VCaP (cell line): ENCODE data around the gene EHBP1.

ENCODE experiments used
- H3K27ac ChIP-seq: fragments of 450-650 bp; 2 replicates; pipeline ENCODE4 v1.5.1; 2017
- TF ChIP-seq, protein P1 (sequence below): fragments of 450-650 bp; conservative IDR thresholded peaks from 2 replicates; pipeline ENCODE4 v1.5.1; 2017; ENCODE audit warnings: mild to moderate bottlenecking, moderate library complexity

Gene EHBP1

DNA sequence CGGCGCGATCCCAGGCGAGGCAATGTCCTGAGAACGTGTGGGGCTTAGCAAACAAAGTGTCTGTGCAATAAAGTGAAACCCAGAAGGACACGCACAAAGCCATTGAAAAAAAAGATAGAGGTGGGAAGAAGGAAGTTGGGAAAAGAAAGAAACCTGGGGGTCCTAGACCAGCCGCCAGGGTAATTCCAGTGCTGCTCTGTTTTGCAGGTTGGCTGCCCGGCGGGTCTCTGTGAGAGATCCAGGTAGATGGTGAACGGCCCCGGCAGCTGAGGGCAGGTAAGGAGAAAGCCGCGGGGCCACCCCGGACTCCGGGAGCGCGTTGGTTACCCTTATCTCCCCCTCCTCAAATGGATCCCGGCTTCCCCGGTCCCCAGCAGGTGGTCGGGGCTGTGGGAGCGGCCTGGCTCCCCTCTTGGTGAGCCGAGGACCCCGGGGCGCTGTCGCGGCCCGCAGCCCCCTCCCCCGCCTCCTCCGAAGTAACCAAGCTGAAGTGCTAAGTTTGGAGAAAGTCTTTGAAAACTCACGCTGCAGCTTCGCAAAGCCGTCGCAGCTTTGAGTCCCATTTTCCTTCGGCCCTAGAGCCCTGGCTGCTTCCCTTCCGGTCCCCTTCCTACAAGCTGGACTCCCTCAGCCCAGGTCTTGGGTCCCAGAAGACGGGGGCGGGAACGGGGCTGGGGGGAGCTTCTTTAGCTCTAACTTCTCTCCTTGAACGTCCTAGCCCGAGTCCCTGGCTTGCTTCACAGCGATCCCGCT, 345.7 kb downstream of the EHBP1 start:
- H3K27ac ChIP-seq: peak overlapping the region; percentile 75
- TF ChIP-seq, protein P1, sequence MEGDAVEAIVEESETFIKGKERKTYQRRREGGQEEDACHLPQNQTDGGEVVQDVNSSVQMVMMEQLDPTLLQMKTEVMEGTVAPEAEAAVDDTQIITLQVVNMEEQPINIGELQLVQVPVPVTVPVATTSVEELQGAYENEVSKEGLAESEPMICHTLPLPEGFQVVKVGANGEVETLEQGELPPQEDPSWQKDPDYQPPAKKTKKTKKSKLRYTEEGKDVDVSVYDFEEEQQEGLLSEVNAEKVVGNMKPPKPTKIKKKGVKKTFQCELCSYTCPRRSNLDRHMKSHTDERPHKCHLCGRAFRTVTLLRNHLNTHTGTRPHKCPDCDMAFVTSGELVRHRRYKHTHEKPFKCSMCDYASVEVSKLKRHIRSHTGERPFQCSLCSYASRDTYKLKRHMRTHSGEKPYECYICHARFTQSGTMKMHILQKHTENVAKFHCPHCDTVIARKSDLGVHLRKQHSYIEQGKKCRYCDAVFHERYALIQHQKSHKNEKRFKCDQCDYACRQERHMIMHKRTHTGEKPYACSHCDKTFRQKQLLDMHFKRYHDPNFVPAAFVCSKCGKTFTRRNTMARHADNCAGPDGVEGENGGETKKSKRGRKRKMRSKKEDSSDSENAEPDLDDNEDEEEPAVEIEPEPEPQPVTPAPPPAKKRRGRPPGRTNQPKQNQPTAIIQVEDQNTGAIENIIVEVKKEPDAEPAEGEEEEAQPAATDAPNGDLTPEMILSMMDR: no peak

DNA sequence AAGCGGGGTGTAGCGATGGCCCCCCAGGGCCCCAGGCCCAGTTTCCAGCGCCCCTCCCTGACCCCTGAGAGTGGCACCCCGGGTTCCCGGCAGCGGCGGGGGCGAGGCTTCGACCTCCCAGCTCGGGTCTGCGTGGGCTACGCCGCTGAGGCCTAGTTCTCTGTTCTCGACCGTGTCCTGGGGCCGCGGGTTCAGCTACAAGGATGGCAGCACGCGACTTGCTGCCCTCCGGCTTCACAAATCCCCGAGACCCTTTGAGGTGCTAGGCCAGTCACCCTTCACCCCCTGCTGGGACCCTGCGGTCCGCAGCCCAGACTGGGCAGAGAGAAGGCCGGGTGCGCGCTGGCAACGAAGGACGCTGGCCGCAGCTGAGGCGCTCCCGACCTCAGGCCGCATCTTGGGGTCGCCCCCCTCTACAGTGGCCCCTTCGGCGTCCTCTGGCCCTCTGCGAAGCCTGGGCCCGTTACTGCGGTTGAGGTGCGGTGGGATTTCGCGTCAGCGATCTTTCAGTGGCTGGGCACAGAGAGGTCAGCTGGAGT, 346.4 kb downstream of the EHBP1 start:
- TF ChIP-seq, protein P1: no peak

DNA sequence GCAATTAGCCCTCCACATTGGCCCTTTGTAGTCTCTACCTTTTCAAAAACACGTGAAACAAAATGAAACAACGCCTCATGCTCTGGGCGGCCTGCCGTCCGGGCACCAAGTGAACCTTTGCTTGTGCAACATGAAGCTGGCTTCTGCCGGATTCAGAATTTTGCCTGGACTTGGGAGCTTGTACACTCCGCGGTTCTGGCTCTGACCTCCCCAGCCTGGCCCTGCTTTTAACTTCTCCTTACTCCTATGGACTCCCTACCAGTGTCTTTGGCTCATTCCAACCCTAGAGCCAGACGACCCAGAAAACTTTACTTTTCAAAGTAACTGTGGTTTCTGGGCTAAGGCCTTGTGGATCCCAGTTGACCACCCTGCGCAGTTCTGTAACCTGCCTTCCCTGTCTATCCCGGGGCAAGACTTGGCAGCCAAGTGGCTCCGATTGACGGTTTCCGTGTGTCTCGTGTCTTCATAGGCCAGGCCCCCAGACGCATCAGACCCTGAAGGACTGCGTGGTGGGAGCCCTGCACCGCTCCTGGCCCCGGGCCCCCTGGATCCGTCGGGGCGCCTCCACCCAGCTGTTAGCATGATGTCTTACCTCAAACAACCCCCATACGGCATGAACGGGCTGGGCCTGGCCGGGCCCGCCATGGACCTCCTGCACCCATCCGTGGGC, 347.0 kb downstream of the EHBP1 start:
- TF ChIP-seq, protein P1: no peak
- no peak overlapping the region for H3K27ac ChIP-seq

More for the DNA sequence above, 346.4 kb downstream of the EHBP1 start:
- H3K27ac ChIP-seq: no peak overlapping the region

DNA sequence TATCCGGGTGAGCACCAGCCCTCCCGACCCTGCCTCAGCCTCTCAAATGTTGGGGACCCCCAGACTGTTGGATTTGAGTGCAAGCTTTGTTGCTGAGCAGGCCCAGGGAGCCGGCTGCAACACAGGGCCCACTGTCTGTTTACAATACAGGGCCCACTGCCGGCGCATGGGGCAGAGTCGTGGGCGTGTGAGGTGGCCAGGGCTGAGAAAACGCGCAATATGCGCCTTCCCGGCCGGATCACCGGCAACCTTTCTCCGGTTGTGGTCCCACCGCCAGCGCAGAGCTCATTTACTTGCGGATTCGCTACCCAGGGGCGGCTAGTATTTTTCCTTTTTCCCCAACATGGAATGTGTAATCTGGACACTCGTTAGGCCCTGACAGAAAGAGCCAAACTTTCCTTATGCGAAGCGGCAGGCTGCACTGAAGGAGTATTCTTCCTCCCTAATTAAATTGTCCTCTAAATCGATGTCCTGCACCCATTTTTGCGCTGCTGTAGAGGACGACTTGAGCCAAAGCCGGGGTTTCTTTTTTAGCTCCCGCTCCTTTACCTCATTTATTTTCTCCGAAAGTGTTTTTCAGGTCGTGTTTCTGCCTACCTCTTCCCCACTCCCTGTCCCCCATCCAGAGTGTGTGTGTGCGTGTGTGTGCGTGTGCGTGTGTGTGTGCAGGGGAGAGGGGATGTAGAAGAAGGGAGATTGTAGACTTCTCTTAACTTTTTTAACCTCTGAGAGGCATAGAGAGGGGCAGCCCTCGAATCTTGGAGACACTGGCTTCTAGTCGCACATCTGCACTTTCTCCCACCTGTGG, 347.8 kb downstream of the EHBP1 start:
- H3K27ac ChIP-seq: no peak overlapping the region
- TF ChIP-seq, protein P1: no peak

DNA sequence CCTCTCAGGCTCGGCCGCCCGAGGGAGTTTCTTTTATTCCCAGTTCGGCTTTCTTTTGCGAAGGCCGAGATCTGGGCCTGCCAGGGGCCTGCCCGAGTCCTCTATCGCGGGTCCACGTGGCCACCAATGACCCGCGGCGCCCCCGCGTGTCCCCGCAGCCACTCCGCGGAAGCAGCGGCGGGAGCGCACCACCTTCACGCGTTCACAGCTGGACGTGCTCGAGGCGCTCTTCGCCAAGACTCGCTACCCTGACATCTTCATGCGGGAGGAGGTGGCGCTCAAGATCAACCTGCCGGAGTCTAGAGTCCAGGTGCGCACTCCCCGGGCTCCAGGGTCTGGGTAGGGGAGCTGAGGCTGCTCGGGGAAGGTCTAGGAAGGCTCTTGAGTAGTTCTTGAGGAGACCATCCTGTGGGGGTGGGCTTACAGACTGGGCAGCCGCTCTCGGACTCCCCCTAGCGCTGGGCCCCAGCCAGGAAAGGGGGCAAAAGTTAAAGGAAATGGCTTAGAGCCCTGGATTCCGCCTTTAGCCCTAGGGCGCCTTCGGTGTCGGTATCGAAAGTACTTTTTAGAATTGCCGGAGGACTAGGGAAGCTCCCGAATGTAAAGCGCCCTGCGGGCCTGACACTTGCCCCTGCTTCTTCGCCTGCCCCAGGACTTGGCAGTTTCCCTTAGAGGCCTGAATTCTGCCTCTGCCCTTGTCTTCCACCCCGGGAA, 348.5 kb downstream of the EHBP1 start:
- TF ChIP-seq, protein P1: no peak
- H3K27ac ChIP-seq: no peak overlapping the region

DNA sequence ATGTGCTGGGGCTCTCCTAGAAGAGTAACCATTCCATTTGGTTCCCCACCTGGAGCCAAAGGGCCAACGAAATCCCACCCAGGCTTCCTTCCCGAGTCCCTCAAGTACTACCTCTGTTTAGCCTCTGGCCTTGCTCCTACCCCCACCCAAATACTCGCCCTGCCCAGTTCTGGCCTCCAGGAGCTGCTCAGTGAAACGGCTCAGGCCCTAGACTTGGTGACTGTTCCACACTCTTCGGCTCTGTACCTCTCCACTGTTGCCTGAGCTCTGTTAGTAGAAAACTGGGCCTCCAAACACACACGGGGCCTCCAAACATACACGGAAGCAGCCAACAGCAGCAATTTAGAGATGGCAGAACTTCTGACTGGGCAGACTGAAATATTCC, 349.3 kb downstream of the EHBP1 start:
- TF ChIP-seq, protein P1: no peak
- no peak overlapping the region for H3K27ac ChIP-seq
